OCI-LY7 (cell line): ENCODE measurements around the gene FRRS1L. TPM values are rescaled to one million over a fixed set of nuclear protein-coding genes. Genes with fewer than 3 reads are reported as not detected.

Experiments
- BruUV-seq: library from RNA; stranded (reverse); fragments of 400-500 nt; replicated peaks from 2 replicates; lab custom pipeline; 2021; lab: Mats Ljungman, UMichigan
- CTCF ChIA-PET: fragments of 300-600 bp; sonication (Branson Sonifier 250); formaldehyde crosslinking; loops from one replicate; lab custom pipeline; 2022; ENCODE audit warnings: antibody characterized with exemption; ENCODE audit not compliant: unreplicated experiment; lab: Charles Lee
- POLR2A ChIA-PET: fragments of 300-600 bp; sonication (Branson Sonifier 250); formaldehyde crosslinking; loops from one replicate; lab custom pipeline; 2022; ENCODE audit warnings: antibody characterized with exemption; lab: Charles Lee
- DNase-seq: peaks from one replicate; pipeline ENCODE4 v3.0.0-alpha.2; 2015; ENCODE audit warnings: low spot score
- H2AFZ ChIP-seq: fragments of 200-600 bp; sonication (generic), shearing (Covaris generic); 2 replicates; pipeline ENCODE4 v1.6.1; 2014; ENCODE audit warnings: mild to moderate bottlenecking, antibody characterized with exemption, low read length, moderate library complexity
- H3K27ac ChIP-seq: fragments of 200-600 bp; sonication (generic); 2 replicates; pipeline ENCODE4 v1.5.1; 2014; ENCODE audit warnings: mixed run types, low read depth, mild to moderate bottlenecking, moderate library complexity, low read length, inconsistent platforms; ENCODE audit not compliant: poor library complexity, severe bottlenecking
- H3K36me3 ChIP-seq: fragments of 200-600 bp; sonication (generic); 2 replicates; pipeline ENCODE4 v1.6.1; 2014; ENCODE audit warnings: mild to moderate bottlenecking, antibody characterized with exemption, low read length, moderate library complexity, mixed read lengths; ENCODE audit not compliant: insufficient read depth
- H3K4me1 ChIP-seq: fragments of 200-600 bp; sonication (generic); 2 replicates; pipeline ENCODE4 v1.5.1; 2014; ENCODE audit warnings: mild to moderate bottlenecking, low read length; ENCODE audit not compliant: insufficient read depth, poor library complexity, severe bottlenecking
- H3K4me2 ChIP-seq: fragments of 200-600 bp; sonication (generic); 2 replicates; pipeline ENCODE4 v1.6.1; 2014; ENCODE audit warnings: mild to moderate bottlenecking, low read length
- H3K4me3 ChIP-seq: fragments of 200-600 bp; sonication (generic); 2 replicates; pipeline ENCODE4 v1.5.1; 2014; ENCODE audit warnings: mild to moderate bottlenecking, low read depth, low read length; ENCODE audit not compliant: poor library complexity, severe bottlenecking
- H3K79me2 ChIP-seq: fragments of 200-600 bp; sonication (generic); 2 replicates; pipeline ENCODE4 v1.6.1; 2016; ENCODE audit warnings: low read depth, mild to moderate bottlenecking, low read length, moderate library complexity, mixed read lengths; ENCODE audit not compliant: insufficient read depth
- H3K9me2 ChIP-seq: fragments of 200-600 bp; sonication (generic); 2 replicates; pipeline ENCODE4 v1.6.1; 2016; ENCODE audit warnings: mild to moderate bottlenecking, low read length, mixed read lengths; ENCODE audit not compliant: insufficient read depth
- H3K9me3 ChIP-seq: fragments of 200-600 bp; sonication (generic); 2 replicates; pipeline ENCODE4 v1.6.1; 2014; ENCODE audit warnings: mild to moderate bottlenecking, mixed run types, low read length, mixed read lengths
- H4K20me1 ChIP-seq: fragments of 200-600 bp; sonication (generic); 2 replicates; pipeline ENCODE4 v1.6.1; 2014; ENCODE audit warnings: mild to moderate bottlenecking, antibody characterized with exemption, low read length, moderate library complexity, mixed read lengths; ENCODE audit not compliant: insufficient read depth
- EZH2phosphoT487 ChIP-seq: fragments of 200-600 bp; sonication (generic); IDR thresholded peaks from 2 replicates; pipeline ENCODE4 v1.6.1; 2018; ENCODE audit warnings: low read depth, borderline replicate concordance, mild to moderate bottlenecking, mixed run types, antibody characterized with exemption, low read length, moderate library complexity, mixed read lengths
- intact Hi-C: fragments of 100-400 bp; cut with micrococcal nuclease; formaldehyde crosslinking; loops from one replicate; pipeline ENCODE4 v1.10.0; 2022; ENCODE audit not compliant: unreplicated experiment
- total RNA-seq, 2 experiments: library from RNA; depleted of rRNA in 1 of 2; stranded (reverse); fragments of >200 nt in 1 of 2; shearing (Covaris generic) in 1 of 2; gene quantifications; 2 replicates each; pipeline ENCODE4 v1.2.3, GENCODE V29; 2014 to 2022
- TF ChIP-seq, protein P1 (sequence below): fragments of 200-600 bp; sonication (generic); conservative IDR thresholded peaks from 2 replicates; pipeline ENCODE4 v1.5.1; 2014; ENCODE audit warnings: mild to moderate bottlenecking, antibody characterized with exemption, low read length, moderate library complexity, mixed read lengths

Gene FRRS1L
- total RNA-seq, 2 experiments from 2014 or later = not detected

DNA sequence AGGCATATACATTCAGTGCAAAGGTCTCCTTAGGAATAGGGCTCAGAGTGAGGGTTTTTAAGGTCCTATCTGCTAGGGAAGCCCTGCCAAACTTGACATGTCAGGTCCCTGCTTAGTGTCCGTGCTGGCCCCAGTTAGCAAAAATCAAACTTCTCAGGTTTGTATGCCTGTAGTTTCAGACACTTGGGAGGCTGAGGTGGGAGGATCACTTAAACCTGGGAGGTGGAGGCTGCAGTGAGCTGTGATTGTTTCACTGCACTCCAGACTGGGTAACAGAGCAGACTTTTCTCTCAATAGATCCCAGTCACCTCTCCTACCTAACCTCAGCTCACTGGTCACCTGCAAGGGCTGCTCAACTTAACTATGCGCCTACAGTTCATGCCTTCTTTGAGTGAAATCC, 28.6 kb downstream of the FRRS1L start:
- Histone ChIP-seq H4K20me1 (no peaks in the 10 kb centered on the region), H3K27ac (no peak overlapping the region), H3K4me3 (no peak overlapping the region), H3K4me2 (no peak overlapping the region), H3K9me2 (no peaks in the 10 kb centered on the region), H3K4me1 (no peaks in the 10 kb centered on the region), H3K9me3 (no peaks in the 10 kb centered on the region), H3K36me3 (no peaks in the 10 kb centered on the region), H2AFZ (no peak overlapping the region), H3K79me2 (no peaks in the 10 kb centered on the region)
- intact Hi-C loops = no loop called here
- POLR2A ChIA-PET = no interaction called here
- DNase-seq = no peak
- CTCF ChIA-PET = no interaction called here
- BruUV-seq = no TSS peak
- TF ChIP-seq EZH2phosphoT487 = no peak
- TF ChIP-seq, protein P1, sequence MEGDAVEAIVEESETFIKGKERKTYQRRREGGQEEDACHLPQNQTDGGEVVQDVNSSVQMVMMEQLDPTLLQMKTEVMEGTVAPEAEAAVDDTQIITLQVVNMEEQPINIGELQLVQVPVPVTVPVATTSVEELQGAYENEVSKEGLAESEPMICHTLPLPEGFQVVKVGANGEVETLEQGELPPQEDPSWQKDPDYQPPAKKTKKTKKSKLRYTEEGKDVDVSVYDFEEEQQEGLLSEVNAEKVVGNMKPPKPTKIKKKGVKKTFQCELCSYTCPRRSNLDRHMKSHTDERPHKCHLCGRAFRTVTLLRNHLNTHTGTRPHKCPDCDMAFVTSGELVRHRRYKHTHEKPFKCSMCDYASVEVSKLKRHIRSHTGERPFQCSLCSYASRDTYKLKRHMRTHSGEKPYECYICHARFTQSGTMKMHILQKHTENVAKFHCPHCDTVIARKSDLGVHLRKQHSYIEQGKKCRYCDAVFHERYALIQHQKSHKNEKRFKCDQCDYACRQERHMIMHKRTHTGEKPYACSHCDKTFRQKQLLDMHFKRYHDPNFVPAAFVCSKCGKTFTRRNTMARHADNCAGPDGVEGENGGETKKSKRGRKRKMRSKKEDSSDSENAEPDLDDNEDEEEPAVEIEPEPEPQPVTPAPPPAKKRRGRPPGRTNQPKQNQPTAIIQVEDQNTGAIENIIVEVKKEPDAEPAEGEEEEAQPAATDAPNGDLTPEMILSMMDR = no peak

DNA sequence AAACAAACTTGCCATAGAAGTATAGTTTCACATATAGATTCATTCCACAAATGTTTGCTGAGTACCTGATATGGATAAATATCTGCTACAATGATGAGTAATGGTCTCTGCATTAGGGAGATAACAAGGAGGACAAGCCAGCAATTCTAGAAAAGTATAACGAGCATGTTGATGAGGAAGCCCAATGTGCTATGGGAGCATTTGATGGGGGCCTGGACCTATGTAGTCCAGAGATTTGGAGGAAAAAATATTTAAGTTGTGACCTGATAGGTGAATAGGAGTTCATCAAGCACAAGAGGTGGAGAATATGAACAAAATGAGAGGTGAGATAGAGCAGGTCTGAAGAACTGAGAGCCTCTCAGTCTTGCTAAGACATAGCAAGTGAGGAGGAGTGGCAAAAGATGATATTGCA, 32.9 kb downstream of the FRRS1L start:
- TF ChIP-seq, protein P1 = no peak
- TF ChIP-seq EZH2phosphoT487 = no peak
- Histone ChIP-seq H3K36me3 (no peaks in the 10 kb centered on the region), H3K79me2 (no peaks in the 10 kb centered on the region), H3K9me3 (no peaks in the 10 kb centered on the region), H3K4me2 (no peak overlapping the region), H3K4me1 (no peaks in the 10 kb centered on the region), H3K27ac (no peak overlapping the region), H3K9me2 (no peaks in the 10 kb centered on the region), H2AFZ (no peak overlapping the region), H4K20me1 (no peaks in the 10 kb centered on the region), H3K4me3 (no peak overlapping the region)
- no peak for DNase-seq
- intact Hi-C loops = no loop called here
- CTCF ChIA-PET = no interaction called here
- POLR2A ChIA-PET = interaction anchor here (0.7 to 1.0 kb wide), 2 partner anchors 8 to 16 kb away, joined by 3 read pairs; no protein-coding TSS in a partner anchor
- no TSS peak for BruUV-seq

DNA sequence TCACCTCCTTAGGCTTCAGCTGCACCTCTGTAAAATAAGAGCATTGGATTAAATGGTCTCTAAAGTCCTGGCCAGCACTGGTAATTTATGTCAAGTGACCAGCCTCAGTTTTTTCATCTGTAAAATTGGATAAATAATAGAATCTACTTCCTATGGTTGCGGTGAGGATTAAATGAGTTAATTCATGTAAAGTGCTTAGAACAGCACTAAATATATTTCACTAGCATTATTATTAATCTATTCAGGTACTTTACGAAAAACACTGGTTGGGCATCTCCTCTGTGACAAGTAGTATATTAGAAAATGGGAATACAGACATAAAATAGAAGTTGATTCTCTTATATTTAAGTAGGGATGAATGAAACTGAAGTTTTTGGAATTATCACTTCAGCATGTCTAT, 33.5 kb downstream of the FRRS1L start:
- H3K4me2 ChIP-seq = no peak overlapping the region
- H2AFZ ChIP-seq = no peak overlapping the region
- H3K9me2 ChIP-seq = no peaks in the 10 kb centered on the region
- intact Hi-C loops = no loop called here
- no peaks in the 10 kb centered on the region for H4K20me1 ChIP-seq
- no peaks in the 10 kb centered on the region for H3K9me3 ChIP-seq
- TF ChIP-seq, protein P1 = no peak
- no peak for TF ChIP-seq EZH2phosphoT487
- no peaks in the 10 kb centered on the region for H3K4me1 ChIP-seq
- no peaks in the 10 kb centered on the region for H3K79me2 ChIP-seq
- ChIA-PET CTCF (no interaction called here), POLR2A (no interaction called here)
- H3K27ac ChIP-seq = no peak overlapping the region
- H3K4me3 ChIP-seq = no peak overlapping the region
- BruUV-seq = no TSS peak
- H3K36me3 ChIP-seq = no peaks in the 10 kb centered on the region
- DNase-seq = no peak
